GM12864 (cell line): ENCODE results near the gene CACNA1F.

Experiments
- DNase-seq: peaks from one replicate; pipeline ENCODE4 v3.0.0-alpha.2; 2011; ENCODE audit warnings: low read depth
- H3K4me3 ChIP-seq: 2 replicates; pipeline ENCODE4 v1.5.1; 2011; ENCODE audit warnings: mild to moderate bottlenecking, low read depth, low read length, control low read depth
- TF ChIP-seq, protein P1 (sequence below): IDR thresholded peaks from 2 replicates; pipeline ENCODE4 v1.5.1; 2011; ENCODE audit warnings: low read depth, mild to moderate bottlenecking, moderate library complexity, low read length, control low read depth, inconsistent platforms; ENCODE audit errors: missing control alignments

The CACNA1F gene

DNA sequence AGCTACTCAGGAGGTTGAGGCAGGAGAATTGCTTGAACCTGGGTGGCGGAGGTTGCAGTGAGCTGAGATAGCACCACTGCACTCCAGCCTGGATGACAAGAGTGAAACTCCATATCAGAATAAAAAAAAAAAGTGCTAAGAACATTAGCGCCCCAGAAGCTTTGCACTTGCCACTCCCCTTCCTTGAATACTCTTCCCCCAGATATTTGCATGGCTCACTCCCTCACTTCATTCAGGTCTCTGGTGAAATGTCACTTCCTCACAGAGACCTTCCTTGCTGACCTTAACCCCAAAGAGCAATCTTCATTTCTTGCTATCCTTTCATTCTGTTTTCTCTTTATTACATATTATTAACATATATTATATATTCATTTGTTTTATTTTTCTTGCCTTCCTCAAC lies 11.3 kb downstream of the CACNA1F start:
- TF ChIP-seq, protein P1, sequence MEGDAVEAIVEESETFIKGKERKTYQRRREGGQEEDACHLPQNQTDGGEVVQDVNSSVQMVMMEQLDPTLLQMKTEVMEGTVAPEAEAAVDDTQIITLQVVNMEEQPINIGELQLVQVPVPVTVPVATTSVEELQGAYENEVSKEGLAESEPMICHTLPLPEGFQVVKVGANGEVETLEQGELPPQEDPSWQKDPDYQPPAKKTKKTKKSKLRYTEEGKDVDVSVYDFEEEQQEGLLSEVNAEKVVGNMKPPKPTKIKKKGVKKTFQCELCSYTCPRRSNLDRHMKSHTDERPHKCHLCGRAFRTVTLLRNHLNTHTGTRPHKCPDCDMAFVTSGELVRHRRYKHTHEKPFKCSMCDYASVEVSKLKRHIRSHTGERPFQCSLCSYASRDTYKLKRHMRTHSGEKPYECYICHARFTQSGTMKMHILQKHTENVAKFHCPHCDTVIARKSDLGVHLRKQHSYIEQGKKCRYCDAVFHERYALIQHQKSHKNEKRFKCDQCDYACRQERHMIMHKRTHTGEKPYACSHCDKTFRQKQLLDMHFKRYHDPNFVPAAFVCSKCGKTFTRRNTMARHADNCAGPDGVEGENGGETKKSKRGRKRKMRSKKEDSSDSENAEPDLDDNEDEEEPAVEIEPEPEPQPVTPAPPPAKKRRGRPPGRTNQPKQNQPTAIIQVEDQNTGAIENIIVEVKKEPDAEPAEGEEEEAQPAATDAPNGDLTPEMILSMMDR = no peak
- H3K4me3 ChIP-seq = no peak overlapping the region
- no peak for DNase-seq

DNA sequence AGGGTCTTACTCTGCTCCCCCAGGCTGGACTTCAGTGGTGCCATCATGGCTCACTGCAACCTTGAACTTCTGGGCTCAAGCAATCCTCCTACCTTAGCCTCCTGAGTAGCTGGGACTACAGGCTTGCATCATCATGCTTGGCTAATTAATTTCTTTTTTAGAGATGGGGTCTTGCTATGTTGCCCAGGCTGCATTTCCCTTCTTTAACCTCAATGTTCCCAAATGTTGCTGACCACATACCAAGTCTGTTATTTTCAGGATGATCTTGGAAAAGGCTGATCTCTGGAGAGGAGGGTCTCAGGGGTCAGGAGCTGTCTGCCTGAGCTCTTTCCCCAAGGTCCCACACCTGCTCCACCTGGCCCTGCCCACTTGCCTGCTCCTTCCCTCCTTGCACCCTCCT lies 13.0 kb downstream of the CACNA1F start:
- TF ChIP-seq, protein P1 = no peak
- no peak for DNase-seq
- H3K4me3 ChIP-seq = no peak overlapping the region

DNA sequence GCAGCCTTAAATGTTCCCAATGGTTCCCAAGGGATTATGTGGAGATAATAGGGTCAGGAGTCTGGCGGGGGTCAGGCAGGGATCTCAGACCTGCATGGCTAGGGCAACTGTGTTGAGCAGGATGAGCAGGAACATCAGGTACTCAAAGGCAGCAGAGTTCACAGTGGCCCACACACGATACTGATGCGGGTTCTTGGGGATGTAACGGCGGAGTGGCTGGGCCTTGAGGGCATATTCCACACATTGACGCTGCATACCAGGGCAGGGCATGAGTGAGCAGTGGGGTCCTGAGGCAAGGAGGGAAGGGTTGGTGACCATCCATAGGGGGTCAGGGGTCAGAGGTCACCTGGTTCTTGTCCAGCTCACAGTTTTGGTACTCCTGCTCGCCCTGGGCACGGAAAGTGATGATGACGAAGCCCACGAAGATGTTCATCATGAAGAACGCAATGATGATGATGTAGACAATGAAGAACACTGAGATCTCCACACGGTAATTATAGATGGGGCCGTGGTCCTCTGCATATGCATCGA lies 18.1 kb downstream of the CACNA1F start:
- no peak overlapping the region for H3K4me3 ChIP-seq
- TF ChIP-seq, protein P1 = no peak
- DNase-seq = no peak

DNA sequence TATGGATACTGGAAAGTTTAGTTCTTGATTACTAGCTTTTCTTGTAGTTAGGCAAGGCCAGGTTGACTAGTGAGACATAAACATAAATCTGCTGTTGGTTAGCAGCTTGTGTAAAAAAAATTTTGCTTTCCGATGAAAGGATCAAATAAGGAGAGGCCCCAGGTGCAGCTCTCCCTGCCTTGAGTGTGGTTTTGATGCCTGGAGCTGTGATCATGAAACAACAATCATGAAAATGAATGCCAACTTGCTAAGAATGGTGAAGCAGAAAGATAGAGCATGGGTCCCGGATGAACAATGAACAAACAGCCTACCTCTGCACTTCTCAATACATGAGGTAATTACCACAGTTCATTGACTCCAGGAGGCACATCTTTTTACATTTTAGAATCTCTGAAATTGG lies 18.7 kb downstream of the CACNA1F start:
- no peak overlapping the region for H3K4me3 ChIP-seq
- TF ChIP-seq, protein P1 = no peak
- DNase-seq = no peak

DNA sequence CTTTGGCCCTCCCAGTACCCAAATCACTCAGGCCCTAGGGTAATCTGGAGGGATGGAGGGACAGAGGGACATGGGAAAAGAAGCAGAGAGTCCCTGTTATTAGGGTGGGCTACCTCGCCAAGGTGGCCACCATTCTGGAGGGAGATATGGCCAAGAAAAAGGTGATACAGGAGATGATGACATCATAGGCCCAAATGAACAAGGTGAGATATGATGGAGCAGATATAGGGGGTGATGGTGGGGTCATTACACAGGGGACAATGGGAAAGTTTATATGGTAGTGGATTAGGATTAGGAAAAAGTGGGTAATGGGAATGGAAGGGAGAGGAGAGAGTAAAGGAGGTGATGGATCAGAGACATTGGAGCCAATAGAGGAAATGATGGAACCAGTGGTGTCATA lies 20.3 kb downstream of the CACNA1F start:
- TF ChIP-seq, protein P1 = no peak
- H3K4me3 ChIP-seq = no peak overlapping the region
- DNase-seq = no peak

DNA sequence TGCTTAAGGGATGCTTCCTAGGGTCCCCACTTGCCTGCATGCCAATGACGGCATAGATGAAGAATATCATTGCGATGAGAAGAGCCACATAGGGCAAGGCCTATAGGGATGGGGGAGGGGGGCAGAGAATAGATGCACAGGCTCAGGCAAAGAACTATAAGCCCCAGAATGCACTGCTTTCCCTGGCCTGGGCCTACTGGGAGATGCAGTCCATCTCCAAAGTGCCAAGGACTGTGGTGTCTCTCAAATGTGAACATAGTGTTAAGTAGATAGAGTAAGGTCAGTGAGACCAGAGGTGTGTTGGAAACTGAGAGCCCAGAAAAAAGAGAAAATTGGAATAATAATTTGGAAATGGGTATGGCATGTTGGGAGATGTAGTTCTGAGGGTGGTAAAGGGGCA lies 20.9 kb downstream of the CACNA1F start:
- H3K4me3 ChIP-seq = no peak overlapping the region
- TF ChIP-seq, protein P1 = no peak

DNA sequence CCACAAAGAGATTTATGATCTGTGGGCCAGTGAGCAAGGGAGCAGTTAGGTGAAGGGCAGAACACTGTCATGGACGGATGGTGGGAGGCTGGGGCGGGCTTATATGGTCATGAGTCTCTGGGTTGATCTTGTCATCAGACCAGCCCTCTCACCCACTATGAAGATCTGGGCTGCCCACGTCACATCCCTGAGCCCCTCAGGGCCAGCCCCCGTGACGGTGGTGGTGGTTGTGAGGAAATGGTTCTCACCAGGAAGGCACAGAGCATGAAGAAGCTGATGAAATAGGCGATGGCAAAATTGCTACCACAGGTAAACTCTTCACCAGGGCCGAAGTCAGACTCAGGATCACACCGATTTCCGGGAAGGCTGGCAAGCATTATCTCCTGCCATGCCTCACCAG lies 22.1 kb downstream of the CACNA1F start:
- TF ChIP-seq, protein P1 = no peak
- no peak overlapping the region for H3K4me3 ChIP-seq
- no peak for DNase-seq

More for the DNA sequence above, 20.9 kb downstream of the CACNA1F start:
- DNase-seq = no peak
